ENCODE results near the gene FAM24B.

Gene FAM24B, protein sequence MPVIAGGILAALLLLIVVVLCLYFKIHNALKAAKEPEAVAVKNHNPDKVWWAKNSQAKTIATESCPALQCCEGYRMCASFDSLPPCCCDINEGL

DNA sequence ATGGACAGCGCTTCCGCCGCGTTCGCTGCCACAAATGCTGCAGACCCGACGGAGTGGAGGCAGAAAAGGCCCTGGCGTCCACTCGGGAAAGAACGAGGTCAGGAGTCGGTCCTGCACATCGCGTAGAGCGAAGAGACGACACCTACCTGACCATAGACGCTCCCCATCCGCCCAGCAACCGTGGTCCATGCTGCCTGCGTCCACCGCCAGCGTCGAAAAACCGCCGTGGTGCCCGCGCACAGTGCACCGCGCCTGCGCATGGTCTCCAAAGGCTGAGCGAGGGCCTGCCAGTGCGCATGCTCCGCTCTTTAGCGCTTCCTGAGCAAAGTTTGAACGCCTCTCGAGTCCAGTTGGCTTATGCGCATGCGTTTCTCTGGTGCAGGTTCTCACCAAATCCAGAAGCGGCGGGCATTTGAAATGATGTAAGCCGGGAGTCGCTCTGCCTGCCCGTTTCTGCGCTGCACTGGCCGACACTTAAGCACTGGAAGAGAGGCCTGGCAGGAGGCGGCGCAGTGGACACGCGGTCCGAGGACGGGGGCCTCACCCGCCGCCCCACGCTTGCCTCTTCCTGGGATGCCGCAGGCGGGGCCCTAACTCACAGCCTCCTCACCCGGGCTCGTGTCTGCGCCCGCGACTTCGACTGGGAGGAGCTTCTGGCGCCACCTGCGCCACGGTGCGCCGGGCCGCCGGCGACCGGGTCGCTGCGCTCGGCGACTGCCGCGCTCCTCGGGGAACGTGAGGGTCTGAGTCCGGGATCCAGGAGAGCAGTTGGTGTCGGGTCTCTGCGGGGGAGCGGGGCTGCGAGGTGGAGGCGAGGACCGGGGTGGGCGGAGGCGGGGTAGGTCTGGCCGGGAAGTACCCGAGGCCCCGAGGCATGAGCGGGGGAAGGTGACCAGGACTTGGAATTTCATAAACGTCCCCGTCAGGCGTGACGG, at the start of gene FAM24B:
Gene FAM24B (minus strand): TSS at position 243 of the 935 bp plus-strand sequence. CDS start 29,066 bp downstream, outside the sequence.
- TF ChIP-seq, protein P1, sequence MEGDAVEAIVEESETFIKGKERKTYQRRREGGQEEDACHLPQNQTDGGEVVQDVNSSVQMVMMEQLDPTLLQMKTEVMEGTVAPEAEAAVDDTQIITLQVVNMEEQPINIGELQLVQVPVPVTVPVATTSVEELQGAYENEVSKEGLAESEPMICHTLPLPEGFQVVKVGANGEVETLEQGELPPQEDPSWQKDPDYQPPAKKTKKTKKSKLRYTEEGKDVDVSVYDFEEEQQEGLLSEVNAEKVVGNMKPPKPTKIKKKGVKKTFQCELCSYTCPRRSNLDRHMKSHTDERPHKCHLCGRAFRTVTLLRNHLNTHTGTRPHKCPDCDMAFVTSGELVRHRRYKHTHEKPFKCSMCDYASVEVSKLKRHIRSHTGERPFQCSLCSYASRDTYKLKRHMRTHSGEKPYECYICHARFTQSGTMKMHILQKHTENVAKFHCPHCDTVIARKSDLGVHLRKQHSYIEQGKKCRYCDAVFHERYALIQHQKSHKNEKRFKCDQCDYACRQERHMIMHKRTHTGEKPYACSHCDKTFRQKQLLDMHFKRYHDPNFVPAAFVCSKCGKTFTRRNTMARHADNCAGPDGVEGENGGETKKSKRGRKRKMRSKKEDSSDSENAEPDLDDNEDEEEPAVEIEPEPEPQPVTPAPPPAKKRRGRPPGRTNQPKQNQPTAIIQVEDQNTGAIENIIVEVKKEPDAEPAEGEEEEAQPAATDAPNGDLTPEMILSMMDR (IDR thresholded peaks at IDR 0.05) = peak; percentile 10; the same call in 1 of the 2 replicates

DNA sequence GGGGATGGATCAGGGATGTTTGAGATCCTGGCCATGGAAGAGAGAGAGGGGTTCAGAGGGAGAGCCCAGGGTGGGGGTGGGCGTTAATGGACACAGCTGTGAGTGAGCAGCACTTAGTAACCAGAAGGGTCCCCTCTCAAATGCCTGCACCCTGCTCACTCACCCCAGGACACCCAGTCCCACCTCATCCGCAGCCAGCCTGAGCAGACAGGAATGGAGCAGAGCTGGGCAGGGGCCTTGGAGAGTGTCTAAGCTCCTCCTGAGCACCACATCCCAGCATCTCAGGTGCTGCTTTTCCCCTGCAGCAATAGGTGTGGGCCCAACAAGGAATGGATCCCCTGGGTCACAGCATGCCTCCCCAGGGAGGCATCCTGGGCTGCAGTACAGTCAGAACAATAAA, 36.3 kb upstream of the FAM24B start:
- TF ChIP-seq, protein P1 (IDR thresholded peaks at IDR 0.05) = no peak

DNA sequence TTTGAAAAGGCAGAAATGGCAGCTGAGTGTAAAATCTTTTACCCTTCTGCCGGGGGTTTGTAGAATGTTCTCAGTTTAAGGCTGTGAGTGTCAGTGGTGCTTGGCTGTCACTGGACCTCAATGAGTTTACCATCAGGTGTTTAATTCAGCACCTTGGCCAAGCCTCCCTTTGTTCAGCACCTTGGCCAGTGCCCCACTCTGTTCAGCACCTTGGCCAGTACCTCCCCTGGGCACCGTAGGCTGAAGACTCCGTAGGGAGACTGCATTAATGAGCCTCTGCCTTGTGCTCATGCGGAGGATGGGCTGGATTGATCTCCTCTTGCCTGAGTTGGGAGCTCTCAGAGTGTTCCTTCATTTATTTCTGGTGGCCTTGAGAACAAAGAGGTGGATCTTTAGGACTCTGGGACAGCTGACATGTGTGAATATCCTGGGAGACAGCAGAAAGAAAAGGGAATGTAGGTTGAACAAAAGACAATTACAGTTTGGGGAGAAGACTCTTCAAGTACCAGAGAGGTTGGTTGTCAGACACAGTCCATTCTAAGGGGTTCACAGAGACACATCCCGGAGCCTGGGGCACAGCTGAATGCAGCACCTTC, 32.6 kb upstream of the FAM24B start:
- TF ChIP-seq, protein P1 (IDR thresholded peaks at IDR 0.05) = no peak

DNA sequence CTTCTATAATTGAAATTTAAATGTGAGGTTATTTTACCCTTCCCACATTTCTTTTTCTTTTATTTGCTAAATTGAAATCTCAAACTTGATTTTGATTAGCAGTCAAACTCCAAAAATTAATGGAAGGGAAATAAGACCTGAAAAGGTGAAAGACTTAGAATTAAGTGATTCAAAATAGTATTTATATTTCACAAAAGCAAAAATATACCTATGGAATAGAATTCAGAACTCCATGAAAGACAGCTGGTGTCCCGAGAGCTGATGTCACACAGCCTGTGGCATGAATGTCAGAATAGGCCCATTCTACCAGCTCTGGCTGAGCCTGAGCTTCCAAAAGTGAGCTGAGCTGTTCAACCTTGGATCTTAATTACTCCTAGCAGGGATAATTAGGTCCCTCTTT, 30.9 kb upstream of the FAM24B start, which contains the start of gene FAM24A:
Gene FAM24A (plus strand): TSS at position 301 of the 400 bp plus-strand sequence. CDS start 1,025 bp downstream, outside the sequence.
- TF ChIP-seq, protein P1 (IDR thresholded peaks at IDR 0.05) = no peak

DNA sequence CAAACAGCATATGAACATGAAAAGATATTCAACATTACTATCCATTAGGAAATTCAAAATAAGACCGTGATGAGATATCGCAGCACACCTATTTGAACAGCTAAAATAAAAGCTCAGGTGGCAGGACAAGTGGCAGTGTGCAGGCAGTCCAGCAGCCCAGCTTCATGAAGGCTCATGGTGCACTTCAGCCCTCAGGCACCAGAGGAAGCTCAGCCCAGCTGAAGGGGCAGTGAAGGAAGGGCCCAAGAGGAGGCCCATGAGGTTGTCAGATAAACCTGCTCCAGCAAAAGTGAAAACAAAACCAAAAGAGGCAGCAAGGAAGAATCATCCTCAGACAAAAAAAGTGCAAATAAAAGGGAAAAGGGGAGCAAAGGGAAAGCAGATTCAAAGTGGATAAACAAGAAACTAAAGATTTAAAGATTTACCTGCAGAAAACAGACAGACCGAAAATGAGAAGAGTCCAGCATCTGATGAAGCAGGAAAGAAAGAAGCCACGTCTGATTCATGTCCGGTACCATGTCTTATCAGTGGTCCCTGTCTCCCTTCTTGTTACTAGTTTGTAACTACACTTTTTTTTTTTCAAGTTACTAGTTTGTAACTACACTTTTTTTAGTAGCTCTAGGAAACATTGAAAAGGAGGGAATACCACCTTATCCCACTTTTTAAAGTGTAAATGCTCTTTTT, 15.0 kb upstream of the FAM24B start:
- TF ChIP-seq, protein P1 (IDR thresholded peaks at IDR 0.05) = no peak

DNA sequence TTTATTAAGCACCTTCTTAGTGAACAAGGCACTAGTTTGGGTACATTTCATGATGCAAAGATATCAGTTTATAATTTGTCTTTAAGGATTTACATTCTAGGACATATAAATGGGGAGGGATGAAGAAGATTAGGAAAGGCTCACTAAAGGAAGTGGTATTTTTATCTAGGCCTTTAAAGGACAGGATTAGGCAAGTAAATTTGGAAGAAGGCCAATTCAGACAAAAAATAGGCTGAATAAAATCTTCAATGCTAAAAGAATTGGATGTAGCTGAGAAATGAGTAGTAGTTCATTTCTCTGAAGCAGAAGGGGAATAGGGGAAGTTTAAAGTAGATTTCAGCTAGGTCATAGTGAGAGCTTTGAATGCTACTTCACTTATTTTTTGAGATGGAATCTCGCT, 4.8 kb upstream of the FAM24B start:
- TF ChIP-seq, protein P1 (IDR thresholded peaks at IDR 0.05) = no peak

DNA sequence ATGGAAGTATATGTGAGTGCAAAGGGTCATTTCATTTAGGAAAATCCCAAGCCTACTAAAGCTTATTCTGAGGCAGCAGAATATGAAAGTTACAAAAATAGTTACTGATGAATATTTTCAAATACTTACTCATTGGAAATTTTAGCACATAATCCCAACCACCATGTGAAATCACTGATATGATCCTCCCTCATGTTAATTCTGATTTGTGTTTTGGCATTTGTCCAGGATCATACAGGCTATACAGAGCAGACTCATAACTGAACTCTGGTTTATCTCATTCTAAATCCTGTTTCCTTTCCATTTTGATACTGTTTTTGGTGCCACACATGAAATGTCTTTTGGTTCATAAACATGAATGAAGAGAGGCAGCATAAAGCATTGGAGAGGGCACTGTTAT, 3.4 kb upstream of the FAM24B start:
- TF ChIP-seq, protein P1 (IDR thresholded peaks at IDR 0.05) = no peak

Measured in LNCAP (cell line).